GM18517 (cell line): Measurements from ENCODE around the gene OR2AG2.
"Not testable (repeated sequence)": the region's sequence is repeated elsewhere in the genome, so short reads cannot be mapped to it uniquely, and the experiment has no call there.

ENCODE experiments used
- ATAC-seq: cut with Tn5 transposase; IDR thresholded peaks from one replicate; pipeline ENCODE4 v1.9.1; 2021; ENCODE audit warnings: mild to moderate bottlenecking, moderate library complexity; ENCODE audit not compliant: unreplicated experiment

Gene OR2AG2

GRCh38 chr11:6771926-6772893, at the start of gene OR2AG2:
OR2AG2 (minus strand) TSS chr11:6771976; CDS start chr11:6768957, 3,019 bp downstream.
- peak; percentile 93 for ATAC-seq

GRCh38 chr11:6818967-6819366, 47.2 kb upstream of the OR2AG2 start:
- no peak for ATAC-seq

- ATAC-seq: no peak
These were observed 45.9 kb upstream of the OR2AG2 start for GRCh38 chr11:6817694-6818093.

GRCh38 chr11:6813656-6814055, 41.9 kb upstream of the OR2AG2 start:
- ATAC-seq: no peak

- ATAC-seq: peak; percentile 86
These were observed 40.7 kb upstream of the OR2AG2 start for GRCh38 chr11:6812390-6813005.

GRCh38 chr11:6801075-6801474, 29.3 kb upstream of the OR2AG2 start:
- ATAC-seq: not testable (repeated sequence)

- ATAC-seq: no peak
These were observed 27.6 kb upstream of the OR2AG2 start, which contains the start of gene OR6A2 for GRCh38 chr11:6799402-6799801. OR6A2 (minus strand) TSS chr11:6799689; CDS start chr11:6795708, 3,981 bp downstream.

GRCh38 chr11:6794639-6795038, 22.9 kb upstream of the OR2AG2 start:
- no peak for ATAC-seq

GRCh38 chr11:6790546-6790945, 18.8 kb upstream of the OR2AG2 start:
- no peak for ATAC-seq

GRCh38 chr11:6782720-6783119, 10.9 kb upstream of the OR2AG2 start, which contains the start of gene OR2AG1:
OR2AG1 (plus strand) TSS chr11:6783020; CDS start chr11:6785038, 2,018 bp downstream.
- no peak for ATAC-seq

- no peak for ATAC-seq
These were observed 9.1 kb upstream of the OR2AG2 start for GRCh38 chr11:6780829-6781228.

- ATAC-seq: no peak
These were observed 6.7 kb upstream of the OR2AG2 start for GRCh38 chr11:6778518-6778917.

- ATAC-seq: peak; percentile 81
These were observed 14.3 kb downstream of the OR2AG2 start for GRCh38 chr11:6757373-6757967.

GRCh38 chr11:6755953-6756347, 15.8 kb downstream of the OR2AG2 start:
- no peak for ATAC-seq

- ATAC-seq: peak; percentile 45
These were observed 16.3 kb downstream of the OR2AG2 start for GRCh38 chr11:6755303-6755952.

GRCh38 chr11:6747097-6747668, 24.6 kb downstream of the OR2AG2 start:
- ATAC-seq: no peak

GRCh38 chr11:6746626-6747025, 25.1 kb downstream of the OR2AG2 start:
- ATAC-seq: no peak

GRCh38 chr11:6746086-6746618, 25.6 kb downstream of the OR2AG2 start:
- peak; percentile 90 for ATAC-seq

GRCh38 chr11:6745465-6746015, 26.2 kb downstream of the OR2AG2 start:
- ATAC-seq: peak; percentile 66

GRCh38 chr11:6745018-6745417, 26.8 kb downstream of the OR2AG2 start:
- no peak for ATAC-seq
